ENCODE data around the gene NT5C1B.

Gene NT5C1B

DNA sequence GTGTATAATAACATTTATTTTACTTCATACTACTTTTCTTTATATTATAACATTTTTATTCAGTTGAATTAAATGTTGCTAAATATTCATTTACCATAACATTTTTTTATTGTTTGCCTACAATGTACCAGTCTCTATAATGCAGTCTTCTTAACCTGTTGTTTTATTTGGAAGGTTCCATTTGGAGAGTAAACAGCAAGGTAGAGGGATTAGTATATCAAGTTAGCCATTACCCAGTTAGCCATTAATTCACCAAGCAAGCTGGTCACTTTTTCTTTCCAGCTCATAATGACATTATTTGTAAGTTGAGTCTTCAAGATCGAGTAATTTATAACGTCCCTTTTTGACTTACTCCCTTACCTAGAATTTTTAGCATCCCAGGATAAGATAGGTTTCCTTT lies 29.7 kb upstream of the NT5C1B start:
- Histone ChIP-seq H3K4me1 (ENCODE audit: control insufficient read depth, insufficient read depth, low read length) (no peaks in the 10 kb centered on the region), H3K27me3 (ENCODE audit: control insufficient read depth, insufficient read depth, low read length) (no peaks in the 10 kb centered on the region), H3K27ac (ENCODE audit: low read depth, low read length) (no peak overlapping the region), H3K9ac (ENCODE audit: low read depth, low read length) (no peak overlapping the region), H3K9me3 (ENCODE audit: control insufficient read depth, insufficient read depth, low read length) (peaks cover 4% of the 10 kb centered on the region; the same call in 1 of the 2 replicates), H3K4me3 (ENCODE audit: low read depth, low read length) (no peak overlapping the region), H3K36me3 (ENCODE audit: control insufficient read depth, insufficient read depth, low read length) (no peaks in the 10 kb centered on the region)

- Histone ChIP-seq H3K4me3 (ENCODE audit: low read depth, low read length) (no peak overlapping the region), H3K36me3 (ENCODE audit: control insufficient read depth, insufficient read depth, low read length) (no peaks in the 10 kb centered on the region), H3K4me1 (ENCODE audit: control insufficient read depth, insufficient read depth, low read length) (no peaks in the 10 kb centered on the region), H3K27ac (ENCODE audit: low read depth, low read length) (no peak overlapping the region), H3K9ac (ENCODE audit: low read depth, low read length) (no peak overlapping the region), H3K9me3 (ENCODE audit: control insufficient read depth, insufficient read depth, low read length) (peaks cover 4% of the 10 kb centered on the region; the same call in 1 of the 2 replicates), H3K27me3 (ENCODE audit: control insufficient read depth, insufficient read depth, low read length) (no peaks in the 10 kb centered on the region)
These were observed 24.7 kb upstream of the NT5C1B start for GRCh38 chr2:18614041-18614440.

DNA sequence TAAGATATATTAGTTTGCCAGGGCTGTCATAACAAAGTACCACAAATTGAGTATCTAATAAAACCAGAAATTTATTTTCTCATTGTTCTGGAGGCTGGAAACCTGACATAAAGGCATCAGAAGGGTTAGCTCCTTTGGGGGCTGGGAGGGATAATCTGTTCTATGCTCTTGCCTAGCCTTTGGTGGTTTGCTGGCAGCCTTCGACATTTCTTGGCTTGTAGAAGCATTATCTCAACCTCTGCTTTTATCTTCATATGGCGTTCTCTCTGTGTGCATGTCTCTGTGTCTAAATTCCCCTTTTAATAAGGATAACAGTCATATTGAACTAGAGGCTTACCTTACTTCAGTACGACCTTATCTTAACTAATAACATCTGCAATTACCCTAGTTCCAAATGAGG lies 22.8 kb upstream of the NT5C1B start:
- no peaks in the 10 kb centered on the region for H3K4me1 ChIP-seq (ENCODE audit: control insufficient read depth, insufficient read depth, low read length)
- no peak overlapping the region for H3K9ac ChIP-seq (ENCODE audit: low read depth, low read length)
- no peaks in the 10 kb centered on the region for H3K27me3 ChIP-seq (ENCODE audit: control insufficient read depth, insufficient read depth, low read length)
- no peaks in the 10 kb centered on the region for H3K9me3 ChIP-seq (ENCODE audit: control insufficient read depth, insufficient read depth, low read length)
- no peaks in the 10 kb centered on the region for H3K36me3 ChIP-seq (ENCODE audit: control insufficient read depth, insufficient read depth, low read length)
- H3K4me3 ChIP-seq (ENCODE audit: low read depth, low read length): no peak overlapping the region
- no peak overlapping the region for H3K27ac ChIP-seq (ENCODE audit: low read depth, low read length)

DNA sequence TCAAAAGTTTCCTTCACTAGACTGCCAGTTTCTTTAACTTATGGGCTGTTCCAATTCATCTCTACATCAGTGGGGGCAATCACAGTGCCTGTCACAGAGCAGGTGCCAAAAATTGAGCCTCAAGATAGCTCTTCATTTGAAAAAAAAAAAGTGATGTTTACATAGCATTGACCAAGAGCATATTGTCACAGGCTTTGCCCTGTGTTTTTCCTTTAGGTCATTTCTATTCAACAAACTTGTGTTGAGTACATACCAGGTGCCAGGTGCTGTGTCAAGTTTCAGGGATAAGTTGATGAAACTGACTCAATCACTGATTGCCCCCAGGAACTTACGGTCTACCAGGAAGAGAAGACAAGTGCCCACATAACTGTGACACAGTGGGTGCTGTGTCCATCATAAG lies 22.2 kb upstream of the NT5C1B start:
- H3K9ac ChIP-seq (ENCODE audit: low read depth, low read length): no peak overlapping the region
- H3K27ac ChIP-seq (ENCODE audit: low read depth, low read length): no peak overlapping the region
- H3K36me3 ChIP-seq (ENCODE audit: control insufficient read depth, insufficient read depth, low read length): no peaks in the 10 kb centered on the region
- H3K4me1 ChIP-seq (ENCODE audit: control insufficient read depth, insufficient read depth, low read length): no peaks in the 10 kb centered on the region
- H3K27me3 ChIP-seq (ENCODE audit: control insufficient read depth, insufficient read depth, low read length): no peaks in the 10 kb centered on the region
- H3K9me3 ChIP-seq (ENCODE audit: control insufficient read depth, insufficient read depth, low read length): no peaks in the 10 kb centered on the region
- no peak overlapping the region for H3K4me3 ChIP-seq (ENCODE audit: low read depth, low read length)

DNA sequence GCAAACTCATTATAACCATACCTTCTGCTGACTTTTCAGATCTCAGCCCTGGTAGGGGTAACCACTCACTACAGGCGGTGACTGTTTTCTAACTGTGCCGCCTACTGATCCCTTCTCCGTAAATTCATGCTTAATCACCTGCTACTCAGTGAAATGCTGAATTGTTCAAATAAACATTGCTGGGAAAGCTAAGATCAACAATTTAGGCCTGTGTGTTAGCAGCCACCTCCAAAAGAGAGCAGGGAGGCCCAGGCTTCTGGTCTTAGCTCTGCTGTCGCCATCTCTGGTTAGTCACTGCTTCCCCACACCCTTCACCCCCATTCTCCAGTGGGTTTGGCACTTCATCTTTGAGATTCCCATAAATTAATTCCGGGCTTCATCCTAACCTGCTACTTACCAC lies 21.8 kb upstream of the NT5C1B start:
- Histone ChIP-seq H3K4me3 (ENCODE audit: low read depth, low read length) (no peak overlapping the region), H3K9ac (ENCODE audit: low read depth, low read length) (no peak overlapping the region), H3K4me1 (ENCODE audit: control insufficient read depth, insufficient read depth, low read length) (no peaks in the 10 kb centered on the region), H3K36me3 (ENCODE audit: control insufficient read depth, insufficient read depth, low read length) (no peaks in the 10 kb centered on the region), H3K9me3 (ENCODE audit: control insufficient read depth, insufficient read depth, low read length) (no peaks in the 10 kb centered on the region), H3K27me3 (ENCODE audit: control insufficient read depth, insufficient read depth, low read length) (no peaks in the 10 kb centered on the region), H3K27ac (ENCODE audit: low read depth, low read length) (no peak overlapping the region)

DNA sequence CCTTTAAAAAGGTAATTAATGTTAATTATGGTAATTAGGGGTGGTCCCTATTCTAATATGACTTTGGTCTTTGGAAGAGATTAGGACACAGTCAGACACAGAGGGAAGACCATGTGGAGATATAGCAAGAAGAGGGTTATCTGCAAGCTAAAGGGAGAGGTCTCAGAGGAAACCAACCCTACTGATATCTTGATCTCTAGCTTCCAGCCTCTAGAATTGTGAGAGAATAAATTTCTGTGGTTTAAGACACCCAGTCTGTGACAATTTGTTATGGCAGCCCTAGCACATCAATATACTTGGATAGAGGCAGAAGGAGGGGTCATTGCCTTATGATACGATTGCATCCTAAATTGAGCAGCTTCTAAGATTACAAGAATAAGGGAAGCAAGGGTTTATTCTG lies 21.3 kb upstream of the NT5C1B start:
- Histone ChIP-seq H3K9me3 (ENCODE audit: control insufficient read depth, insufficient read depth, low read length) (no peaks in the 10 kb centered on the region), H3K4me3 (ENCODE audit: low read depth, low read length) (no peak overlapping the region), H3K27me3 (ENCODE audit: control insufficient read depth, insufficient read depth, low read length) (no peaks in the 10 kb centered on the region), H3K36me3 (ENCODE audit: control insufficient read depth, insufficient read depth, low read length) (no peaks in the 10 kb centered on the region), H3K9ac (ENCODE audit: low read depth, low read length) (no peak overlapping the region), H3K27ac (ENCODE audit: low read depth, low read length) (no peak overlapping the region), H3K4me1 (ENCODE audit: control insufficient read depth, insufficient read depth, low read length) (no peaks in the 10 kb centered on the region)

DNA sequence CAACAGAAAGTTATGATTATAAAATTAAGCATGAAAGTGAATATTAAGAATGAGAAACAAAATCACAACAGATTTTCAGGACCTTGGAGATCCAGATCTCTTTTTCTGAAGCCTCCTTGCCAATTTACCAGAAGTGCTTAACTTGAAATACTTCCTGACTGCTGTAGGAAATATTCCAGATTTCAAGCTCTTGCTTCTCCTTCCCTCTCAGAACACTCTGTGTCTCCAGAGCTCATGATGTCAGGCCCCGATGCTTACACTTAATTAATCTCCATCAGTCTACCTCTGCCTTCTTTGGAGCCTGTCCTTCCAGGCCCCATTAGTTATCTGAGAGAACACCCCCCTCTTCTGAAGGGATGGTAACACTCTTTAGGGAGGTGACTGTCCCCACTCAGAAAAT lies 20.7 kb upstream of the NT5C1B start:
- no peak overlapping the region for H3K9ac ChIP-seq (ENCODE audit: low read depth, low read length)
- no peaks in the 10 kb centered on the region for H3K4me1 ChIP-seq (ENCODE audit: control insufficient read depth, insufficient read depth, low read length)
- no peaks in the 10 kb centered on the region for H3K9me3 ChIP-seq (ENCODE audit: control insufficient read depth, insufficient read depth, low read length)
- no peak overlapping the region for H3K27ac ChIP-seq (ENCODE audit: low read depth, low read length)
- H3K36me3 ChIP-seq (ENCODE audit: control insufficient read depth, insufficient read depth, low read length): no peaks in the 10 kb centered on the region
- H3K27me3 ChIP-seq (ENCODE audit: control insufficient read depth, insufficient read depth, low read length): no peaks in the 10 kb centered on the region
- no peak overlapping the region for H3K4me3 ChIP-seq (ENCODE audit: low read depth, low read length)

DNA sequence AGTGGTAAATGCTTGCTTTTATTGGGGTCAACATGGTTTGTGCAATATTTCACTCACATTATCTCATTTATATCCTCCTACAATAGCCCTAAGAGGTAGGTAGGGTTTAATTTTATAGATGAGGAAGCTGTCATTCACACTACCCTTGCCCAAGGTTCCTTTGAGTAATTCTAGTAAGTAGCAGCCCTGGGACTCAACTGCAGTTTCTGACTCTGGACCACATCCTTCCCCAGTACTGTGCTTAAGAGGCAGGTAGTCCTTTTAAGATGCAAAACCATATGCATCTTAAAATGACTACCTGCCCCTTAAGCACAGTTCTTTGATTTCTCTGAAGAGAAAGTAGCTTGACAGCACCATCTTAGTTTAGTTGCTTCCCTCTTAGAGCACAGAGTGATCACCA lies 15.7 kb upstream of the NT5C1B start:
- Histone ChIP-seq H3K4me1 (ENCODE audit: control insufficient read depth, insufficient read depth, low read length) (no peaks in the 10 kb centered on the region), H3K27me3 (ENCODE audit: control insufficient read depth, insufficient read depth, low read length) (no peaks in the 10 kb centered on the region), H3K36me3 (ENCODE audit: control insufficient read depth, insufficient read depth, low read length) (no peaks in the 10 kb centered on the region), H3K9ac (ENCODE audit: low read depth, low read length) (no peak overlapping the region), H3K9me3 (ENCODE audit: control insufficient read depth, insufficient read depth, low read length) (no peaks in the 10 kb centered on the region), H3K4me3 (ENCODE audit: low read depth, low read length) (no peak overlapping the region), H3K27ac (ENCODE audit: low read depth, low read length) (no peak overlapping the region)

DNA sequence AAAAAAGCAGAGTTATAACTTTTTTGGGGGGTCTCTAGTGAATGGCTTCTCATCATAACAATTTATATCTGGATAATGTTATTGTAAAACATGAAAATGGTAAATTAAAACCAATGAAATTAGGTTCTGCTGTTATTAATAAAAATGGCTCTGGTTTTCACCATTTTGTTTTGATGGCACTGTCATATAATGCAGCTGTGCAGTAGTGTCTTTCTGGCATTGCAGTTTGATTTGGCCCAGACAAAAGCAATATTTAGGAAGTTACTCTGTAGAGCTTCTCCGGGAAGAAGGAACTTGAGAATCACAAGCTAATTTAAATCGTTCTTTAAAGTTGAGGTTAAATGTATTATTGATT lies 15.1 kb upstream of the NT5C1B start:
- Histone ChIP-seq H3K9ac (ENCODE audit: low read depth, low read length) (no peak overlapping the region), H3K36me3 (ENCODE audit: control insufficient read depth, insufficient read depth, low read length) (no peaks in the 10 kb centered on the region), H3K4me3 (ENCODE audit: low read depth, low read length) (no peak overlapping the region), H3K27me3 (ENCODE audit: control insufficient read depth, insufficient read depth, low read length) (no peaks in the 10 kb centered on the region), H3K9me3 (ENCODE audit: control insufficient read depth, insufficient read depth, low read length) (no peaks in the 10 kb centered on the region), H3K4me1 (ENCODE audit: control insufficient read depth, insufficient read depth, low read length) (no peaks in the 10 kb centered on the region), H3K27ac (ENCODE audit: low read depth, low read length) (no peak overlapping the region)

DNA sequence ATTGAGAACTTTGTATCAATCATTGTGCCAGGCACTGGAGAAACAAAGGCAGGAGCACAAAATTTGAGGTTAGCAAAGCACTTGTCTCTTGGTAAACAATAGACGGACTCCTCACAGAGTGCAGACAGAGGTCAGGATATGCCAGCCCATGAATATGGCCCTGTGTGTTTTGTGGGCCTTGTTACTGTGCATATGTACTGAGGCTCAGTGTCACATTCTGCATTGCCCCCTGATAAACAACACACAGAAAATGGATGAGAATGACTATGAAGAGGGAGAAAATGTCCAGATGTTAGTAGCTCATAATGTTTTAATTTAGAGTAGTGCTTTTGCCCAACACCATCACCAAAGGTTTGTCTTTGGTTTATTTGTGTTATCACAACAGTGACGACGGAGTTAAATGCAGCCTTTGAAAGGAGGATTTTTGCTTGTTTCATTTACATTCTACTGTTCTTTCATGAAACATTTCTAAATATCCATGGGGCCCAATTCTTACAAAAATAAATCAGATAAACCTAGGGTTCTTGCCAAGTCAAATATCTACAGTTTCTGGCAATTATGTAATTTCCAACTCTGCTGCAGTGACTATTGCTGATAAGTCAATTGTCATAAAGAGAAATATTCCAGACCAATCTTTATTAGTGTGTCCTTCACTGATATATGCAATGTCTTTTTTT lies 14.6 kb upstream of the NT5C1B start:
- Histone ChIP-seq H3K4me3 (ENCODE audit: low read depth, low read length) (no peak overlapping the region), H3K9me3 (ENCODE audit: control insufficient read depth, insufficient read depth, low read length) (no peaks in the 10 kb centered on the region), H3K36me3 (ENCODE audit: control insufficient read depth, insufficient read depth, low read length) (no peaks in the 10 kb centered on the region), H3K27me3 (ENCODE audit: control insufficient read depth, insufficient read depth, low read length) (no peaks in the 10 kb centered on the region), H3K4me1 (ENCODE audit: control insufficient read depth, insufficient read depth, low read length) (no peaks in the 10 kb centered on the region), H3K27ac (ENCODE audit: low read depth, low read length) (no peak overlapping the region), H3K9ac (ENCODE audit: low read depth, low read length) (no peak overlapping the region)

- H3K9ac ChIP-seq (ENCODE audit: low read depth, low read length): no peak overlapping the region
- no peak overlapping the region for H3K4me3 ChIP-seq (ENCODE audit: low read depth, low read length)
- H3K36me3 ChIP-seq (ENCODE audit: control insufficient read depth, insufficient read depth, low read length): no peaks in the 10 kb centered on the region
- H3K27me3 ChIP-seq (ENCODE audit: control insufficient read depth, insufficient read depth, low read length): no peaks in the 10 kb centered on the region
- no peaks in the 10 kb centered on the region for H3K9me3 ChIP-seq (ENCODE audit: control insufficient read depth, insufficient read depth, low read length)
- no peaks in the 10 kb centered on the region for H3K4me1 ChIP-seq (ENCODE audit: control insufficient read depth, insufficient read depth, low read length)
- H3K27ac ChIP-seq (ENCODE audit: low read depth, low read length): no peak overlapping the region
These were observed 12.9 kb upstream of the NT5C1B start for GRCh38 chr2:18602298-18602697.

DNA sequence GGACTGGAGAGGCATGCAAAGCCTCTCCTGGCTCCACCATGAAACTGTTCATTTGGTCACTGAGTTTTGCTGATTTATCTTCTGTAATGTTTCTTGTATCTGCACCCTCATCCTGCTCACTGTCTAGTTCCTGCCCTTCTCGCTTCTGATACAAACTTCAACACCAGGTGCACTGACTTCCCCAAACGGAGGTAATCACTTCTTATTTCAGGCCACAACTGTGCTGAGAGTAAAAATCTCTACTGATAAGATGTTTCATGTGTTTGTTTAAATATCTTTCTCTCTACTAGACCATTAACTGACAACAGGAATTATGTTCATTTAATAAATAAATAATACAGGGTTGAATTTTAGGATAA lies 10.9 kb upstream of the NT5C1B start:
- Histone ChIP-seq H3K9ac (ENCODE audit: low read depth, low read length) (no peak overlapping the region), H3K27ac (ENCODE audit: low read depth, low read length) (no peak overlapping the region), H3K4me3 (ENCODE audit: low read depth, low read length) (no peak overlapping the region), H3K4me1 (ENCODE audit: control insufficient read depth, insufficient read depth, low read length) (no peaks in the 10 kb centered on the region), H3K27me3 (ENCODE audit: control insufficient read depth, insufficient read depth, low read length) (no peaks in the 10 kb centered on the region), H3K36me3 (ENCODE audit: control insufficient read depth, insufficient read depth, low read length) (no peaks in the 10 kb centered on the region), H3K9me3 (ENCODE audit: control insufficient read depth, insufficient read depth, low read length) (no peaks in the 10 kb centered on the region)

Measured in HUES48 (cell line).